ENCODE results near the gene SEMA5B. TPM values are rescaled to one million over a fixed set of nuclear protein-coding genes. Genes with fewer than 3 reads are reported as not detected.

The SEMA5B gene
- total and polyA plus RNA-seq, 2 of the 4 experiments (the other 2 are of a cell fraction) = not detected

GRCh38 chr3:122928396-122929187 lies 99.0 kb downstream of the SEMA5B start:
- no TSS peak for BruUV-seq (replicated peaks)
- no peak for DNase-seq
- dilution Hi-C loops (cut with HindIII; ENCODE audit: low sequenced_read_pairs, unreplicated experiment) = no loop called here

More at GRCh38 chr3:122928396-122929187, 99.0 kb downstream of the SEMA5B start:
- Histone ChIP-seq H3K9me3 (ENCODE audit: control insufficient read depth, insufficient read depth, low read length) (no peaks in the 10 kb centered on the region), H4K5ac (ENCODE audit: low read depth, low read length) (no peak overlapping the region), H3K9ac (ENCODE audit: low read depth, low read length) (no peak overlapping the region), H4K20me1 (ENCODE audit: insufficient read depth, low read length) (no peaks in the 10 kb centered on the region), H3K4me3 (ENCODE audit: insufficient read depth, low read depth, low read length) (no peak overlapping the region), H3K4ac (ENCODE audit: low read depth, low read length) (no peak overlapping the region), H2AK5ac (ENCODE audit: low read depth, low read length) (no peak overlapping the region), H3K18ac (ENCODE audit: low read depth, low read length) (no peak overlapping the region), H2BK120ac (ENCODE audit: low read depth, low read length) (no peak overlapping the region), H3K23ac (ENCODE audit: low read depth, low read length) (no peak overlapping the region), H3K79me1 (ENCODE audit: low read depth in 1 of 2, low read length in 2 of 2) (no peaks in the 10 kb centered on the region), H3K56ac (ENCODE audit: extremely low read depth, insufficient read depth, low read length) (no peak overlapping the region), H2AFZ (replicated peaks; ENCODE audit: low read length, poor library complexity) (no peak overlapping the region), H2AK9ac (replicated peaks; ENCODE audit: low read depth, low read length, poor library complexity) (no peak overlapping the region), H3K27ac (ENCODE audit: insufficient read depth, low read length) (no peak overlapping the region), H3K27me3 (ENCODE audit: control insufficient read depth, insufficient read depth, low read length) (peaks cover 49% of the 10 kb centered on the region), H3K14ac (replicated peaks; ENCODE audit: low read depth, low read length) (no peak overlapping the region), H2BK20ac (ENCODE audit: low read depth, low read length) (no peak overlapping the region), H4K91ac (ENCODE audit: insufficient read depth, low read depth, low read length) (no peak overlapping the region), H3K36me3 (ENCODE audit: control insufficient read depth, insufficient read depth, low read length) (no peaks in the 10 kb centered on the region), H4K8ac (ENCODE audit: low read depth in 2 of 2, low read length in 2 of 2) (no peak overlapping the region), H3K4me2 (ENCODE audit: low read depth, low read length) (no peak overlapping the region), H2BK5ac (ENCODE audit: low read depth, low read length, poor library complexity, severe bottlenecking) (no peak overlapping the region), H3K9me1 (ENCODE audit: insufficient read depth, low read length) (no peaks in the 10 kb centered on the region), H3K4me1 (ENCODE audit: control insufficient read depth, insufficient read depth, low read length) (no peaks in the 10 kb centered on the region), H2BK15ac (ENCODE audit: low read depth, low read length) (no peak overlapping the region)
- 48% methylated on average over 2 of the region's 24 CpGs; no CpG with 5 or more reads in 1 of the 2 experiments for WGBS, 2 experiments (ENCODE audit: extremely low coverage in 2 of 2, insufficient read length in 1 of 2)
- no peak for ATAC-seq (ENCODE audit: low read depth)
- intact Hi-C loops (cut with micrococcal nuclease) = no loop called here
- ChIA-PET POLR2A (ENCODE audit: unreplicated experiment) (no interaction called here), CTCF (no interaction called here)
- in situ Hi-C loops (cut with MboI; ENCODE audit: low sequenced_read_pairs) = no loop called here
- TF ChIP-seq USF2 (IDR thresholded peaks at IDR 0.05; ENCODE audit: low read depth, low read length) (no peak), NFE2L2 (IDR thresholded peaks at IDR 0.05; ENCODE audit: low read depth, low read length) (no peak), ELK1 (IDR thresholded peaks at IDR 0.05; ENCODE audit: borderline replicate concordance, low read depth, low read length) (no peak), MAFK (IDR thresholded peaks at IDR 0.05; ENCODE audit: low read depth, low read length) (no peak), MAZ (IDR thresholded peaks at IDR 0.05; ENCODE audit: borderline replicate concordance, low read depth, low read length) (no peak), CTCF (conservative IDR thresholded peaks at IDR 0.05; ENCODE audit: low read depth, low read length) (no peak), POLR2A (IDR thresholded peaks at IDR 0.05; ENCODE audit: low read depth, low read length) (no peak), RCOR1 (IDR thresholded peaks at IDR 0.05; ENCODE audit: insufficient replicate concordance, low read length) (no peak), RAD21 (IDR thresholded peaks at IDR 0.05; ENCODE audit: low read length) (no peak), FOS (IDR thresholded peaks at IDR 0.05; ENCODE audit: low read depth, low read length) (no peak), MXI1 (IDR thresholded peaks at IDR 0.05; ENCODE audit: borderline replicate concordance, low read depth, low read length) (no peak), BHLHE40 (IDR thresholded peaks at IDR 0.05; ENCODE audit: low read depth, low read length) (no peak), CEBPB (IDR thresholded peaks at IDR 0.05; ENCODE audit: low read depth, low read length) (no peak), RFX5 (IDR thresholded peaks at IDR 0.05; ENCODE audit: low read depth, low read length) (no peak), CHD1 (IDR thresholded peaks at IDR 0.05; ENCODE audit: low read depth, low read length) (no peak), SMC3 (IDR thresholded peaks at IDR 0.05; ENCODE audit: low read depth, low read length) (no peak)

All from IMR-90 (cell line).